HG03571 (cell line): ENCODE data around the gene SCGB1A1.

ENCODE experiments used
- ATAC-seq: cut with Tn5 transposase; IDR thresholded peaks from one replicate; pipeline ENCODE4 v1.9.1; 2021; ENCODE audit not compliant: unreplicated experiment

SCGB1A1 gene

DNA sequence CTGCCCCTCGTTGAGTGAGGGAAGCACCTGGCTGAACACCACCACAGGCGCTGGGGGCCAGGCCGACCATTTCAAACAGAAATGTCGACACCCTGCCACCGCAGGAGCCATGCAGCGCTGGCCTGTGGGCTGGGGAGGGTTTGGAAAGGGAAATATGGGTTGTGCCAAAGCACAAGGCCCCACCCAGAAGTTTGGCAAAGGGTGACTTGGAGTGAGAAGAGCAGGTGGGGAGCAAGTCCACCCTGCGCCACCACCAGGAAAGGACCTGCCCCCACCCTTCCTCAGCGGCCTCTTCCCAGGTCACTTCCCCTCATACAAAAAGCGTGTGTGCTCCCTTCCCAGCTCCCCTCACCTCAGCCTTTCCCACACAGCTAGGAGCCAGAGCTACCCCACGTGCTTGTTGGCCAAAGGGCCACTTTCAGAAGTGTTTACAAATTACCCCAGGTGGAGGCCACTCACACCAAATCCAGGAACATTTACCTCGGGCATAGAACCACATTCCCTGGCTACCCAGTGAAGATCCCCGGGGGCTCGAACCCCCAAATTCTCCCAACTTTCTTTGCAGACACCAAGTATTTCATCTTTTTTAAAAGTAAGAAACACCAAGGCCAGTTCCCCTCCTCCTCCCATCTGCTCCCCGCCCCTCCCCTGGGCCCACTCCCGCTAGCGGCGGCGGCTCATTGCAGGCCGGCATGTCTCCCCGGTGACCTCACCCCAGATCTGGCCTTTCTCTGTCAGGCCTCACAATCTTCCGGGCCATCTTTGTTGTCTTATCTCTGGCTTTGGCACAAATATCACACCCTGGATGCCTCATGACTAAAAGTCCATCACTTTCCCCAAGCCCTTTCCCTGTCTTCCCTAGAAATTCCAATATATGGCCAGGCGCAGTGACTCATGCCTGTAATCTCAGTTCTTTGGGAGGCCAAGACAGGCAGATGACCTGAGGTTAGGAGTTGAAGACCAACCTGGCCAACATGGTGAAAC lies 20.5 kb upstream of the SCGB1A1 start:
- ATAC-seq = no peak

DNA sequence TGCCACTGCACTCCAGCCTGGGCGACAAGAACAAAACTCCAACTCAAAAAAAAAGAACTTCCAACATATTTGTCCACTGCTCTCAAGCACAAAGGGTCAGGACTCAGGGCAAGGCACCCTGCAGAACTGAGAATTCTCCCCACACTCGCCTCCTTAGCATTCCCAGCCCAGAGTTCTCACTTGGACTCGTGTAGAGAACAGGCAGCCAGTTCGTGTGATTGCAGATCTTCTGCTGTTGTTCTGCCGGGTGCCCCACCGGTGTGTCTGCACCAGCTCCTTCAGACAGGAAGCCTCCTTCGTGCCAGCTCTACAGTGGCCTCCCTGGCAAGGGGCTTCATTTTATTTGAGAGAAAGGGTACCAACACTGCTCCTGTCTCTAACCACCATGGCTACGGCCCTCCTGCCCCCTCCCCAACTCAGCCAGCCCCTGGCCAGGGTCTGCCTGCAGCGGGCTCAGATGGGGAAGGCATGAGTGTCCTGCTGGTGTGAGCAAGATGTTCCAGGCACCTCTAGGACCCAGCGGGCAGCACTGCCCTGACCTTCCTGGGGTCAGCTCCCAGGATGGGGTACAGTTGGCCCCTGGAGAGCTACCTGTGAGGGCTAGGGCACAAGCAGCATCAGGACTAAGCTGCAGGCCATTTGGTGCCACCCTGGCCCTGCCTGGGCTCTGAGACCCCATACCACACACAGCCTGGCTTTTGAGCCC lies 19.5 kb upstream of the SCGB1A1 start:
- no peak for ATAC-seq

DNA sequence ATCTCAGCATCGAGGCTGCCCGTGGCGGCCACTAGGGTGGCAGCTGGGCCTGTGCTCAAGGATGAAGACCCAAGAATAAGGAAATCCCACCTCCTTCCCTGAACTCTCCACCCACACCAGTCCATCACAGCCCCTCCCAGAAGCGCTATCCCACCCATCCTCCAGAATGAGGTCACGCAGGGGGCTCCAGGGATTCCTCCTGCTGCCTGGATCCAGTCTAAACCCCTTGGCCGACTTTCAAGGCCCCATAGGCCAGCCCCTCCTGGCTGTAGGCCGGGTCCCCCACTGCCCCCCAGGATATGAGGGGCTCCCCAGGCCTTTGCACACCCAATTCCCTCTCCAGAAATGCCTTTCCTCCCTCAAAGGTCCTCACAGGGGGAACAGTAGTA lies 19.0 kb upstream of the SCGB1A1 start:
- no peak for ATAC-seq

DNA sequence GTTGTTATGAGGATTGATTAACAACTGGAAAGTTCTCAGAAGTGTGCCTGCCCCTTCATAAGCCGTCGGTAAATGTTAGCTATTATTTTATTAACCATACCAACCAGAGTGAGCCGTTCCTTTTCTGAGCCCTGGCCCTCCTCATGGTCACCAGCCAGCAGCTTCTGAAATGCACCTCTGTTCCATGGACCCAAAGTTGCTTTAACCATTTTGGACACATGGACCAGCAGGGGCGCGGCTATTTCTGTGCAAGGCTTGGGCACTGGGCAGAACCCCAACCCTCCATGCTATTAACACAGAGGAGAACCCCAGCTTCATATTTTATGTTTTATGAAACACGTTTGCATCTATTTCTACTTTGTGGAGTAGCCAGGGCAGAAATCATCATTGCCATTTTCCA lies 18.6 kb upstream of the SCGB1A1 start:
- ATAC-seq = no peak

DNA sequence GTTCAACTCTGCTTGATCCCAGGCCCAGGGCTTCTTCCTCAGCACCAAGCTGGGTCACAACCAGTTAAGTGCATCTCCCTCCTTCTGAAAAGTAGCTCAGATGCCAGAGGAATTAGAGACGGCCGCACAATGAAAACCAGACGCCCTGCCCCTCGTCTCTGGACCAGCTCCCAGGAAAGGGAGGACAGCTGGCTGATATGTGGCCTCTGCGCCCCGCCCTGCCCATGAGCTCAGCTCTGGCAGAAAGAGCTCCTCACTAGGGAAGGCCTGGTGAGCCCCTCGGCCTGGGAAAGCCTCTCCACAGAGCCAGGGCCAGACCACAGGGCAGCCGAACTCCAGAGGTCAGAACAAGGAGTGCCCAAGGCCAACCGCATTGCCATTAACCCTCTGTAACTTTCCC lies 18.1 kb upstream of the SCGB1A1 start:
- ATAC-seq = no peak

DNA sequence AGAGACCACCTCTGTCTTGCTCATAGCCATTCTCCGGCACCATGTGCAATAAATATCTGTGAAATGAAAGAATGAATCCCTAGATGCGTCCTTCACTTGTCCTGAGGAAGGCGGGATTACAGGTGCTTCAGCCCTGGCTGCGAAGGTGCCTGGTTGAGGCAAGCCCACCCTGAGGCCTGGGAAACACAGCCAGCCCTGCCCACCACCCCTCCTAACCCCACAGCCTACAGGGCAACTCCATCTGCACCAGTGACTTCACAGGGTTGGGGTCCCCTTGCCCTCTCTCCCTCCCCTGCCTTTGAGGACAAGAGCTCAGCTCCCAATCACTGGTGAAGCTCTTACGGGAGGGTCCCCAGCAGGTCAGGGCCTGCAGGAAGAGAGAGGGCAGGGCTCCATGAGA lies 17.5 kb upstream of the SCGB1A1 start:
- ATAC-seq = no peak

DNA sequence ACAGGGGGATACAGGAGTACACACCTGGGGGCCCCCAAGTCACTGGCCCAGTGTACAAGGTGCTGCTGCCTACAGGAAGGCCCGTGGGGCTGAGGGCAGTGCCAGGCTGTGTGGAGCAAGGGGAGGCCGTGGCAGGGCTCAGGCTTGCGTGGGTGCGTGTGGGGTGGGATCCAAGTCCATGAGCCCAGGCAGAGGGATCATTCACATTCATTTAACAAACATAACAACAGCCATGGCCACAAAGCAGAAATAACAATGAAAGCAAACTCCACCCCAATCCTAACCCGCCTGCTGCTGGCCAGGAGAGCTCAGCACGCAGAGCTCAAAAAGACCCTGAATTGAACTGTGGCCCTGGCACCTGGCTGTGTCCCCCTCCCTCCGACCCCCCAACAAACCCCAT lies 17.0 kb upstream of the SCGB1A1 start:
- ATAC-seq = no peak

DNA sequence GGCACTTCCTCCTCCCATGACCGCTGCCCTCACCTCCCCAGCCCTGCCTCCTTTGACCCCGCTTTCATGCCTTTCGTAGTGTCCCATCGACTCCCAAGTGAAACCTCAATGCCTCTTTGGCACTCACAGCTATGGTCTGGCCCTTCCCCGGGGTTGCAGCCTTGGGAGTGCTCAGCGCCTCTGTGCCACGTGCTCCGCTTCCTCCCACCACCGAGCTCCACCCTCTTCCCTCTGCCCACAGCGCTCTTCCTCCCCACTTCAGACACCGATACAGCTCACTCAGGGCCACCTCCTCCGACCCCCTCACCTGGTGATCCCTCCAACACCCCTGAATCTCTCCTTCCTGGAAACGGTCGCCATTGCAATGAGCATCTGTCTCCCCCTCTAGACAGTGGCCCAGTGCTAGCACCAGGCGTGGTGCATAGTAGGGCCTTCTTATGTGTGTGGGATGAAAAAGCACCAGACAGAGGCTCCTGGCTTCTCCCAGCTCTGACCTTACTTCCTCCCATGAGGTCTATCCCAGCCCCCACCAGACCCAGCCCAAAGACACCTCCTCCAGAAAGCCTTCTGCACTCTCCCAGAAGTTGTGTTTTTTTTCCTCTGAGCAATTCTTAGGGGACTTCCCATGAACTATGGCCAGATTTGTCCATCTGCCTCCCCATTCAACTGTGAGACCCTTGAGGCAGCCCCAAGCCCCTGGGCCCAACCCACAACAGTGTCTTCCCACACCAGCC lies 16.4 kb upstream of the SCGB1A1 start:
- no peak for ATAC-seq

DNA sequence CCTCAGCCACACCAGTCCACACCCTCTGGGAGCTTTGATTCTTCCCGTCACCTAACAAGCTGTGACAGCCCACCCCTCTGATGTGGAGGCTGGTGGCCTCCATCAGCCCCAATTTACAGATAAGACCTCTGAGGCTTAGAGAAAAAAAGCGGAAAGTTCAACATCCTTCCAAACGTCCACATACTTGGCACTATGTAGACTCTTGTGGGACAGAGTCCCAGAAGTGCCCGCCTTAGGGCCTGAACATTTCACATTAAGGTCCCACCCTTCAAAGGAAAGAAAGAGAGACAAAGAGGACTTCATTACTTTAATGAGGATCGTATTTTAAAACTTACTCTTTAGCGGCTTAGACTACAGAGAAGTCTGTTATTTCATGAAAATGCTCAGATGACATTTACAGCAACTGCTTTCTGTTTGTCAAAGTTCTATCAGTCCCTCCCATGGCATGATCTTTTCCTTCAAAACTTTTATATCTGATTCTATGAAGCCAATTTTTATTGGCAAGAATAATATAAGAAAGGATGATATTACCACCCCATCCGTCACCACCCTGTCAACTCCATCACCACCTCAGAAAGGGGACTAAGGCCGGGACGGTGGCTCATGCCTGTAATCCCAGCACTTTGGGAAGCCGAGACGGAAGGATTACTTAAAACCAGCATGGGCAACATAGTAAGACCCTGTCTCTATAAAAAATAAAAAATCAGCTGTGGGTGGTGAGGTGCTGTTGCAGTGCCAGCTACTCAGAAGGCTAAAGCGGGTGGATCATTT lies 15.7 kb upstream of the SCGB1A1 start:
- ATAC-seq = no peak

DNA sequence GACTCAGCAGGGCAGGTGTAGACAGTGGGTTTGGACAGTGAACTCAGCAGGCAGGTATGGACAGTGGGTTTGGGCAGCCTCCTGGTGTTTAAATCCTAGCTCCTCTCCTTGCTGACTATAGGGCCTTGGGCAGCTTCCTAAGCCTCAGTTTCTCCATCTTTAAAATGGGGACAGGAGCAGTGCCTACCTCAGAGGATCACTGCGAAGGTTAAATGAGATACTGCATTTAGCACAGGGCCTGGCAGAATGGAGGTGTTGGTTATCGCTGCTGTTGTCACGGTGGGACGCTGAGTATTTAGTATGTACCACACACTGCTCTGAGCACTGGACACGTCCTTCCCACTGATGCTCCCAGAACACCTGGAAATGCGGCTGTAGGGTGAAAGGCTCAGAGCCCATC lies 14.4 kb upstream of the SCGB1A1 start:
- no peak for ATAC-seq

DNA sequence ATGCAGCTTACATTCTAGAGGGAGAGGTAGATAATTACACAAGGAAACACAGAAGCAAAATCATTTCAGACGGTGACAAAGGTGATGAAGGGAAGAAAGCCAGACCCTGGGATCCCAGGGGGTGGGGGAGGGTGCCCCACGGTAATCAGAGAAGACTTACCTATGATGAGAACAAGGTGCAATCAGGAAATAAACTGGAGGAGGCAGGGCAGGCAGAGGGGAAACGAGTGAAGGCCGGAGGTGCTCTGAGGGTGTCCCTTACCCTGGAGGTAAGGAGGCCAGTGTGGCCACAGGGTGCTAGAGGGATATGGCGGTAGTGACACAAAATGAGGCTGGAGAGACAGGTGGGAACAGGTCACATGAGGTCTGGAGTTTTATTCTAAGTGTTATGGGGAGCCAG lies 13.9 kb upstream of the SCGB1A1 start:
- ATAC-seq = no peak

DNA sequence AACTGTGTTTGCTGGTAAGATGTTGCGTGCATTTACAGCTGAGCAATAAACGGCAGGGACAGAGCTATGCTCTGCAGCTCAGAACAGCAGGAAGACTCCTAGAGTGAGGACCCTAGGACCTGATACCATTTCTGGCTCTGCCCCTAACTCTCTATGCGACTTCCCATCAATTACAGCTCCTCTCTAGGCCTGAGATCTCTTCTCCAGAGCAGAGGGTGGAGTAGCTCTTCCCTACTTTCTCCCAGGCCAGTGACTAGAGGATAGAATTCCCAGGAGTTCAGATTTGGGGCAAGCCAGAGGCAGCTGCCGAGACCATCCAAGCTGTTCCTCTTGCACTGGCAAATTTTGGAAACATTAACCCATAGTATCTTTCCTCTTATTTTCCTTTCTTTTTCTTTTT lies 12.8 kb upstream of the SCGB1A1 start:
- no peak for ATAC-seq

DNA sequence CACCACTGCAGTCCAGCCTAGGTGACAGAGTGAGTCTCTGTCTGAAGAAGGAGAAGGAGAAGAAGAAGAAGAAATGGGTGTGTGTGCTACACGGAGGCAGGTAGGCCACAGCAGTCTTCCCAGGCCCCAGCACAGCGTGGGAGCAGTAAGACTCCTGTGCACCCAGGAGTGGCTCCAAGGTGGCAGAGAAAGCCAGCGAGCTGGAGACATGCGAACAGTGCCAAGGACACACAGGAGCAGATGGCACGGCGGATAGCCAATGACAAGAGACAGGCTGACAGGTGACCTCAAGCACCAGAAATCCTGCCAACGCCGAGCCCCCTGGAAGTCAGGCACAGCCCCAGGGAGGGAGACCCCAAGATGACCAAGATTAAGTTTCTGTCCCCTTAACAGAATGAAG lies 9.0 kb upstream of the SCGB1A1 start:
- no peak for ATAC-seq

DNA sequence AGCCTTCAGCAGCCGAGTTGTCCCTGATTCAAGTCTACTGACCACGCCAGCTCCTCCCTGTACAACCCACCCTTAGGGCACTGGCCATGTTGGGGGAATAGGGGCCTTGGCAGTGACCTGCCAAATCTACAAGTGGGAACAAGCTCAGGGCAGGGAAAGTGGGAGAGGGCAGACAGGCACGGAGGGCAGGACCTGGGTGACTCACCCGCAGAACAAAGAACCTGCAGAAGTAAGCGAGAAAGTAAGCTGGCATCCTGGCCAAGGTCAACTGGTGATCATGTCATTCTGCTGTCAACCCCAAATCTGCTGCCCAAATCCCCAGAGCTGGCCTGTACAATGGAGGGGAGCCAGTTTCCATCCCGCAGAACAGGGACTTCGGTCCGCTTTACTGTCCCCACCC lies 7.9 kb upstream of the SCGB1A1 start:
- no peak for ATAC-seq

DNA sequence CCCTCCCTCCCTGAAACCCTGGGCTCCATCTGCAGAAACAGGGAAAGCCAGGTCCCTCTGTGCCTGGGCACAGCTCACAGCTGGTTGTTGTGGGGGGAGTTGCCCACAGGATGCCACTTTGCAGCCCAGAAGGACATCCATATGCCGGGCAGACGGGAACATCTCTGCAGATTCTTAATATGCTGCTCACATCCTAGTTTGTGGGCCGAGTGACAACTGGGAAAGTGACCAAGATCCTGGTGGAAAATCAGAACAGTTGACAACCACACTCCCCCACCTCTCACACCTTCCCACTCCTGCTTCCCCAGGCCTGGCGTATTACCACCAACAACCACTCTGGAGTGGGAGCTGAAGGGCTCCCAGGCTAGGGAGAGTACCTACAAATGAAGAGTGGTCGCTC lies 7.3 kb upstream of the SCGB1A1 start:
- no peak for ATAC-seq

DNA sequence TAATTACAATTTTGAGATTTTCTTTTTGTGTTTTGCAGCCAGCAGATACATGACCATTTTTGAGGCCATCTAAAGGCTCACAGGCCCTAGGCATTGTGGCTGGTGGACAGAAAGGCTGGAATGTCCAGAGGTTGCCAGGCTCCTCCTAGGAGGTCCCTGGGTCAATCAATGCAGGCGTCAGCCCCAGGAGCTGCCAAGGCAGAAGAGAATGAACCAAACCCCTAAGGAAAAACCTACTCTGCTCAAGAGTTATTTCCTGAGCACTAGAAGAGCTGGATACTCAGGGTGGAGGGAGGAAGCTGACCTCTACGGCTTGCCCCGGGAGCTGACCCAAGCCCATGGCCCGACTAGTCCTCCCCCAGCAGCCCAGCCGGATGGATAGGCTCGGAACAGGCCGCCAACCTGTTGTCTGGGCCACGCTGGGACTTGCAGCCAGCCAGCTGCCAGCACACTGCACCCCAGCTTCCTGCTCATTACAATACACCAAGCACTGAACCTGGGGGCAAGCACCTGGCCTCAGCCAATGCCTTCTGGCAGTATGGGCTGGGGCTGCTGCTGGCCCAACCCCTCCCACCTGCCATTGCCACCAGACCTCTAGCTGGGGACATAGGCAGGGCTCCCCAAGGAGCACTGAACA lies 5.7 kb upstream of the SCGB1A1 start:
- ATAC-seq = no peak

DNA sequence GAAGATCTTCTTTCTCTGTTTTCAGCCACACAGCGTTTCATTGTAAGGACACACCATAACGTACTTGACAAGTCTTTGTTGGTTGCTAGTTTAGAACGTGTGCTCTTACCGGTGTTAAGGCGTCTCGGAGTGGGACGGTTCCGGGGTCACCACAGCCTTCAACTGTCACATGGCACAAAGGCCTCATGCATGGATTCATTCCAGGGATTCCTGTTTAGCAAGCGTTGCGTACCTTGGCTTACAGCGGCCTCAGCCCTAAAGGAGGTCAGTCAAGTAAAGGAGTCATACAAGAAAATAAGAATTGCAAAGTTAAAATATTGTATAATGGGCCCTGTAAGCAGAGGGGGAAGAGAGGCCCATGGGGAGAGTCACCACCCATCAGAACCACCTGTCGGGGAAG lies 2.2 kb upstream of the SCGB1A1 start:
- no peak for ATAC-seq

DNA sequence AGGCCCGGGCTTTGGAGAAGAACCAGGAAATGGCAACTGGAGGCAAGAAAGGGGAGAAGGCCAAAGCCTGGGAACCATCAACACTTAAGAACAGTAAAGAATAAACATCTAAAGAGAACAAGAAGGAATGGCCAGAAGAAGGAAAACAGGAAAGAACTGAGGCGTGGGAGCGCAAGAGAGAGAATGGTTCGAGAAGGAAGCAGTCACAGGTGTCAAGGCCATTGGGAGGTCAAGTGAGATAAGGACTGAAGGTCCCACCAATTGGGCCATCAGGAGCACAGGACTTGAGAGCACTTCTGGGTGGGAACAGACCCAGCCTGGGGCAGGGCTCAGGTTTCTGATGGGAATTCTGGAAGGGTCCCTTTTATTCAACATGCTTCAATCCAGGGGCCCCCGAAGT lies 697 bp upstream of the SCGB1A1 start:
- ATAC-seq = no peak

DNA sequence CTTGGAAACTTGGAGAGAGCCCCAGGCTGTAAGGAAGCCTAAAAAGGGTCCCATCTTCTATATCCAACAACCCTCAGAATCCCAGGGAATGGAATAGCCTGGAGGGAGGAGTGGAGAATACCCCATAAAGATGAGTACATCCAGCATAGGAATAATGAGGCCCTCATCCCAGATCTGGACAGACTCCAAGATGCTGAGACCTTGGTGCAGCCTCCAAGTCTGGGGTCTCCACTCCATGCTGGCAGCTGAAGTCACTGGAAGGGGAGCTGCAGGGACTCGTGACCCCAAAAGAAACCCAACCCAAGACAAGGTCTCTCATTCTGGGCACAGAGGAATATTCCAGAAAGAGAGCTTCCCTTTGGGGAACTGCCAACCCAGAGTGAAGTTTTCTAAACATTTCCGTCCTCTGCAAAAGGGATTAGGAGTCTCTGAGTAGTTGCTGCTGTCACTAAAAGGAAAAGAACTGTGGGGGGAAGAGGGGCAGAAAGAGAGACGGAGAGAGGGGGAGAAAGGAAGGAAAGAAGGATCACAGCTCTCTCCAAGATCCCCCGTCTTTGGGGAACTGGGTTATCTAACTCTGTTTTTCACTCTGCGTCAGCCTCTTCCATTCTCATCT lies 589 bp downstream of the SCGB1A1 start:
- ATAC-seq = no peak

DNA sequence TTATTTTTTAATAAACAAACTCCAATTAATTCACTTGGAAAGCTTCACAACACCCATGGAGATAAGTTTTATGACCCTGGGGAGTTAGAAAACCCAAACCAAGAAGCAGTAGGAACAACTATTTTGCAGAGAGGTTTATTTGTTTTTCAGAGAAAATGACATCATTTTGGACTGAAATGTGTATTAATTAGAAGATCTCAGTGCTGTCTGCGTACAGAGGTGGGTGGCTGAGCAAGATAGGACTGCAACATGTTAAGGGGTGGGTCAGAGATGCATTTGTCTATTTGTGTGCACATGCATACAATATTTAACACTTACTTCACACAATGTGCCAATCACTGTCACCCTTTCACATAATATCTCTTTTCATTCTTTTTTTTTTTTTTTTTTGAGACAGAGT lies 1.1 kb downstream of the SCGB1A1 start:
- no peak for ATAC-seq
